Breast epithelium (tissue), 3 donors: ENCODE measurements around the gene CTIF.

Experiments
- CTCF ChIP-seq, 3 donors: fragments of 450-650 bp; IDR thresholded peaks; one replicate each; pipeline ENCODE4 v1.5.1; 2016 to 2017; ENCODE audit warnings: antibody characterized with exemption in 3 of 3, mild to moderate bottlenecking in 3 of 3, moderate library complexity in 3 of 3
- POLR2AphosphoS5 ChIP-seq, 3 donors: sonication (generic); formaldehyde crosslinking; IDR thresholded peaks; one replicate each; pipeline ENCODE4 v1.6.1; 2017; ENCODE audit warnings: antibody characterized with exemption in 3 of 3

GRCh38 chr18:48826271-48826670, 287.4 kb downstream of the CTIF start:
- TF ChIP-seq CTCF (IDR thresholded peaks at IDR 0.05): no peak
- TF ChIP-seq POLR2AphosphoS5 (IDR thresholded peaks at IDR 0.05): no peak
